HepG2 (cell line): ENCODE measurements around the gene OSCP1. TPM values are rescaled to one million over a fixed set of nuclear protein-coding genes. Genes with fewer than 3 reads are reported as not detected.

ENCODE experiments used
- ARNT2 ChIP-seq: sonication (generic); formaldehyde crosslinking; IDR thresholded peaks from 2 replicates; pipeline ENCODE4 v1.8.0; 2022; ENCODE audit warnings: mild to moderate bottlenecking, low read depth, missing genetic modification reagents, moderate library complexity
- EP300 ChIP-seq, 3 experiments: sonication (generic) in 1 of 3; formaldehyde crosslinking in 1 of 3; IDR thresholded peaks; 2 replicates each; pipeline versions ENCODE4 v1.5.1 to v1.6.1; 2011 to 2020; ENCODE audit warnings: low read depth in 2 of 3, low read length in 2 of 3, borderline replicate concordance in 1 of 3, improper control_type of control experiment in 1 of 3, mild to moderate bottlenecking in 1 of 3, missing genetic modification reagents in 1 of 3, moderate library complexity in 1 of 3
- IRF2 ChIP-seq: IDR thresholded peaks from 2 replicates; pipeline ENCODE4 v1.6.1; 2018; ENCODE audit warnings: missing genetic modification reagents, missing compliant biosample characterization
- RBM22 ChIP-seq: fragments of 200-400 bp; formaldehyde crosslinking; optimal IDR thresholded peaks from 2 replicates; pipeline ENCODE3; 2017; ENCODE audit warnings: mild to moderate bottlenecking, low read length, moderate library complexity
- RFXAP ChIP-seq: sonication (generic); formaldehyde crosslinking; IDR thresholded peaks from 2 replicates; pipeline ENCODE4 v1.4.0; 2020; ENCODE audit warnings: missing genetic modification reagents, borderline replicate concordance
- SIN3A ChIP-seq: IDR thresholded peaks from 2 replicates; pipeline ENCODE4 v1.6.1; 2011; ENCODE audit warnings: low read depth, mild to moderate bottlenecking, control low read depth, low read length, borderline replicate concordance
- YEATS2 ChIP-seq: sonication (generic); formaldehyde crosslinking; IDR thresholded peaks from 2 replicates; pipeline ENCODE4 v1.4.0; 2020; ENCODE audit warnings: missing genetic modification reagents, borderline replicate concordance
- ZBTB20 ChIP-seq: sonication (generic); formaldehyde crosslinking; IDR thresholded peaks from 2 replicates; pipeline ENCODE4 v1.8.1; 2023; ENCODE audit warnings: missing genetic modification reagents, low read depth, mild to moderate bottlenecking, borderline replicate concordance
- ZNF350 ChIP-seq: sonication (generic); formaldehyde crosslinking; IDR thresholded peaks from 2 replicates; pipeline ENCODE4 v1.4.0; 2020; ENCODE audit warnings: mild to moderate bottlenecking, low read depth, missing genetic modification reagents, borderline replicate concordance
- polyA plus RNA-seq, 8 experiments: library from polyadenylated mRNA; depleted of rRNA in 3 of 8; stranded (reverse) in 7 of 8; unstranded in 1 of 8; fragments of >200 nt; fragmentation: Illumina TruSeq in 4 of 8; extraction: Trizol in 4 of 8; gene quantifications; 2 replicates each; pipeline versions ENCODE4 v1.2.1 to v1.2.3, GENCODE V29; 2011 to 2016; ENCODE audit warnings: low read depth in 4 of 8, missing spikeins in 1 of 8, mixed read lengths in 1 of 8; ENCODE audit not compliant: insufficient read depth in 1 of 8
- total RNA-seq, 5 experiments: library from RNA; depleted of rRNA; stranded (reverse); fragments of >200 nt; fragmentation: Illumina TruSeq; extraction: Trizol; gene quantifications; 2 replicates each; pipeline ENCODE4 v1.2.3, GENCODE V29; 2016; ENCODE audit warnings: low read depth in 1 of 5
- TF ChIP-seq, protein P1 (sequence below), 2 experiments: sonication (generic) in 1 of 2; formaldehyde crosslinking in 1 of 2; IDR thresholded peaks; 2 replicates each; pipeline versions ENCODE4 v1.4.0 to v1.6.1; 2016 to 2020; ENCODE audit warnings: borderline replicate concordance in 1 of 2, low read depth in 1 of 2, mild to moderate bottlenecking in 1 of 2, missing genetic modification reagents in 1 of 2
- TF ChIP-seq, protein P2 (sequence below): sonication (generic); formaldehyde crosslinking; IDR thresholded peaks from 2 replicates; pipeline ENCODE4 v1.4.0; 2020; ENCODE audit warnings: mild to moderate bottlenecking, missing genetic modification reagents
- TF ChIP-seq, protein P3 (sequence below): sonication (generic); formaldehyde crosslinking; IDR thresholded peaks from 2 replicates; pipeline ENCODE4 v1.5.1; 2020; ENCODE audit warnings: missing genetic modification reagents, mild to moderate bottlenecking, borderline replicate concordance

OSCP1 gene
- total and polyA plus RNA-seq, 2 of the 13 experiments (the other 11 are each of a cell fraction or from before 2014, with no cell fraction given), result 0.60 to 0.84 TPM

DNA sequence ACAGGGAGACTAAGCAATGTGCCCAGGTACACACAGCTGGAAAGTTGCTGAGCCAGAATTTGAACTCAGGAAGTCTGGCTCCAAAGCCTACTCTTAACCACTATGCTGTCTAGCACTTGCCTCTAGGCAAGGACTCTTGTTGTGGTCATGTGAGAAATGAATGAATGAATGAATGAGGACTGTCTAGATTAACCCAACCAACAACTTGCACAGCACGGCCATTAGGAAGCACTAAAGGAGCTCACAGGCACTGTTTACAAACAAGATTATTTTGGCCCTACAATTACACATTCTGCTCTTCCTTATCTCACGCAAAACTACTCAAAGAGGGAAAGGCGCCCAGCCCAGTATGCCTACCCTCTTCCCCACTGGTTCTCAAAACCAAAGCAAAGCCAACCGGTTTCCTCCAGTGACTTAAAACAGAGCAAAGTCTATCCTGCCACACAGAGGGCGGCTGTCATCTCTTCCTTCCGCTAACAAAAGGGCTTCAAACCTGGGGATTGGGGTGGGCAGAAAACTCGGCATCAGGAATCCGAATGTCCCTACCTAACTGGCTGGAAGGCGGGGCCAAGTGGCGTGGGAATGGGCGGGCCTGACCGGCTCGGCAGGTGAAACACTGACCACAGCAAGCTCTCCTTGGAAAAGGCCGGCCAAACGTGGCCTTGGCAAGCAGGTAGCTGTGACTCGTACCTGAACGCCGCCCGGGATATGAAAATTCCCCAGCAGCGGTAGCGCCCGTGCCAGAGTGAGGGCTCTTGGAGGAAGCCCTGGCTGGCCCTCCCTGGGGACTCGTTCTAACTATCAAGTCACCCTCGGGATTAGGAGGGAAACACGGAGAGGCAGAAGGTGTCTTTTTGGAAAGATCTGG, 65.5 kb downstream of the OSCP1 start (continued):
- TF ChIP-seq ARNT2 (no peak; the same call in 1 of the 2 replicates), EP300 (IDR thresholded peaks at IDR 0.05; ENCODE audit: low read depth in 2 of 2, low read length in 2 of 2) (peak in 1 of 2 experiments; percentile 43; a peak in 1 of 4 replicates), EP300 (CRISPR knock-in tag; IDR thresholded peaks at IDR 0.05; ENCODE audit: borderline replicate concordance) (peak; percentile 51; the same call in 1 of the 2 replicates), RBM22 (no peak), ZNF350 (CRISPR knock-in tag) (no peak; the same call in 1 of the 2 replicates), SIN3A (peak; percentile 77; the same call in 1 of the 2 replicates), YEATS2 (CRISPR knock-in tag) (peak; percentile 29; the same call in 1 of the 2 replicates), IRF2 (no peak), ZBTB20 (peak; percentile 15; the same call in 1 of the 2 replicates), RFXAP (CRISPR knock-in tag) (no peak)
- TF ChIP-seq, protein P1, sequence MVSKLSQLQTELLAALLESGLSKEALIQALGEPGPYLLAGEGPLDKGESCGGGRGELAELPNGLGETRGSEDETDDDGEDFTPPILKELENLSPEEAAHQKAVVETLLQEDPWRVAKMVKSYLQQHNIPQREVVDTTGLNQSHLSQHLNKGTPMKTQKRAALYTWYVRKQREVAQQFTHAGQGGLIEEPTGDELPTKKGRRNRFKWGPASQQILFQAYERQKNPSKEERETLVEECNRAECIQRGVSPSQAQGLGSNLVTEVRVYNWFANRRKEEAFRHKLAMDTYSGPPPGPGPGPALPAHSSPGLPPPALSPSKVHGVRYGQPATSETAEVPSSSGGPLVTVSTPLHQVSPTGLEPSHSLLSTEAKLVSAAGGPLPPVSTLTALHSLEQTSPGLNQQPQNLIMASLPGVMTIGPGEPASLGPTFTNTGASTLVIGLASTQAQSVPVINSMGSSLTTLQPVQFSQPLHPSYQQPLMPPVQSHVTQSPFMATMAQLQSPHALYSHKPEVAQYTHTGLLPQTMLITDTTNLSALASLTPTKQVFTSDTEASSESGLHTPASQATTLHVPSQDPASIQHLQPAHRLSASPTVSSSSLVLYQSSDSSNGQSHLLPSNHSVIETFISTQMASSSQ (IDR thresholded peaks at IDR 0.05; ENCODE audit: low read depth), result no peak
- TF ChIP-seq, protein P1 (CRISPR knock-in tag; IDR thresholded peaks at IDR 0.05; ENCODE audit: borderline replicate concordance), result peak; percentile 20; the same call in 1 of the 2 replicates
- TF ChIP-seq, protein P2, sequence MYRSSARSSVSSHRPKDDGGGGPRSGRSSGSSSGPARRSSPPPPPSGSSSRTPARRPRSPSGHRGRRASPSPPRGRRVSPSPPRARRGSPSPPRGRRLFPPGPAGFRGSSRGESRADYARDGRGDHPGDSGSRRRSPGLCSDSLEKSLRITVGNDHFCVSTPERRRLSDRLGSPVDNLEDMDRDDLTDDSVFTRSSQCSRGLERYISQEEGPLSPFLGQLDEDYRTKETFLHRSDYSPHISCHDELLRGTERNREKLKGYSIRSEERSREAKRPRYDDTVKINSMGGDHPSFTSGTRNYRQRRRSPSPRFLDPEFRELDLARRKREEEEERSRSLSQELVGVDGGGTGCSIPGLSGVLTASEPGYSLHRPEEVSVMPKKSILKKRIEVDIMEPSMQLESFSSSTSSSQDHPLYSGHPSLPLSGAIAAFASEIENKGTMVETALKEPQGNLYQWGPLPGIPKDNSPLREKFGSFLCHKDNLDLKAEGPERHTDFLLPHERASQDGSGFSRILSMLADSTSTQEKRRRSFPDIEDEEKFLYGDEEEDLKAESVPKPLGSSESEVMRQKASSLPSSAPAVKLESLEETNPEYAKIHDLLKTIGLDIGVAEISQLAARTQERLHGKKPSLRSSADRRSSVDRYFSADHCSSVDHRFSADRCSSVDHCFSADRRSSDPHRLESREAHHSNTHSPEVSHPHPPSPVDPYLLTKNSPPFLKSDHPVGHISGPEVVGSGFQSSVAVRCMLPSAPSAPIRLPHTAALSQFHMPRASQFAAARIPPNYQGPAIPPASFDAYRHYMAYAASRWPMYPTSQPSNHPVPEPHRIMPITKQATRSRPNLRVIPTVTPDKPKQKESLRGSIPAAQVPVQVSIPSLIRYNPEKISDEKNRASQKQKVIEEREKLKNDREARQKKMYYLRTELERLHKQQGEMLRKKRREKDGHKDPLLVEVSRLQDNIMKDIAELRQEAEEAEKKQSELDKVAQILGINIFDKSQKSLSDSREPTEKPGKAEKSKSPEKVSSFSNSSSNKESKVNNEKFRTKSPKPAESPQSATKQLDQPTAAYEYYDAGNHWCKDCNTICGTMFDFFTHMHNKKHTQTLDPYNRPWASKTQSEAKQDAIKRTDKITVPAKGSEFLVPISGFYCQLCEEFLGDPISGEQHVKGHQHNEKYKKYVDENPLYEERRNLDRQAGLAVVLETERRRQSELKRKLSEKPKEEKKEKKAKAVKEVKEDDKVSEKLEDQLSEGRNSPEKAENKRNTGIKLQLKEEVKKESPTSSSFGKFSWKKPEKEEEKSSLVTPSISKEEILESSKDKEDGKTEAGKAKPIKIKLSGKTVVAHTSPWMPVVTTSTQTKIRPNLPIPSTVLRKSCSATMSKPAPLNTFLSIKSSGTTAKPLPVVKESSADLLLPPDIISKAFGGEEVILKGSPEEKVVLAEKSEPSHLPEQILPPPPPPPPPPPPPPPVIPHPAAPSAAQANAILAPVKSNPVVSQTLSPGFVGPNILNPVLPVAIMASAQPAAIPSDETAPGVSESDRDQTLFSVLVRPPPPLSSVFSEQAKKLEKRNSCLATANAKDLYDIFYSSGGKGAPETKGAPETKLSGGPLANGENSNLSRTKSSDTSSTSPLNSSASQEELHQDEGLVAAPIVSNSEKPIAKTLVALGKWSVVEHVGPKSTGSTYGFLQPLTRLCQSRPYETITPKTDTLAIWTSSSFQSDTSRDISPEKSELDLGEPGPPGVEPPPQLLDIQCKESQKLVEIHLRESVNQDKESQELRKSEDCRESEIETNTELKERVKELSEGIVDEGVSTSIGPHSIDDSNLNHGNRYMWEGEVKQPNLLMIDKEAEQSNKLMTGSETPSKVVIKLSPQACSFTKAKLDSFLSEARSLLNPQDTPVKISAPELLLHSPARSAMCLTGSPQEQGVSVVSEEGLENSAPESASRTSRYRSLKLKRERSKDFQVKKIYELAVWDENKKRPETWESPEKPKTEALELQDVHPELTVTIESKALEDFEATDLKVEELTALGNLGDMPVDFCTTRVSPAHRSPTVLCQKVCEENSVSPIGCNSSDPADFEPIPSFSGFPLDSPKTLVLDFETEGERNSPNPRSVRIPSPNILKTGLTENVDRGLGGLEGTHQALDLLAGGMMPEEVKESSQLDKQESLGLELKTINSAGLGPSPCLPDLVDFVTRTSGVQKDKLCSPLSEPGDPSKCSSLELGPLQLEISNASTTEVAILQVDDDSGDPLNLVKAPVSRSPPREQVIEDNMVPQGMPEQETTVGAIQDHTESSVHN (CRISPR knock-in tag), result no peak
- TF ChIP-seq, protein P3, sequence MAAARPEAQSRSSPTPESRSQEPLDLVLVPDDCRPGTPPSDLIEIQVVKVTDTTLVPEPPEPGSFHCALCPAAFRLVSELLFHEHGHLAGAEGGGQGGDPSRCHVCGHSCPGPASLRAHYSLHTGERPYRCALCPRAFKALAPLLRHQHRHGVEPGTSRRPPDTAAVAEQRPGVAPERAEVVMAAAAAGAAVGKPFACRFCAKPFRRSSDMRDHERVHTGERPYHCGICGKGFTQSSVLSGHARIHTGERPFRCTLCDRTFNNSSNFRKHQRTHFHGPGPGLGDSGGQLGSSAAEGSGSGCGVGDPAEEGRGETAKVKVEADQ (CRISPR knock-in tag), result 0 out of 2 replicates have a peak, but pooled peaks have one; percentile 61
